CD4-positive, alpha-beta T cell treated with Interleukin-12 subunit alpha and Interleukin-12 subunit beta, for 1 hour (primary cell): ENCODE results near the gene NOMO2.
"Not testable (repeated sequence)": the region's sequence is repeated elsewhere in the genome, so short reads cannot be mapped to it uniquely, and the experiment has no call there.

Experiments used
- DNase-seq: peaks from one replicate; pipeline ENCODE4 v3.0.0-alpha.2; 2020

Gene NOMO2

GRCh38 chr16:18575945-18576344, 14.0 kb upstream of the NOMO2 start:
- DNase-seq: not testable (repeated sequence)

- DNase-seq: not testable (repeated sequence)
Observed at GRCh38 chr16:18575298-18575917, 13.5 kb upstream of the NOMO2 start.

- not testable (repeated sequence) for DNase-seq
Observed at GRCh38 chr16:18573887-18574286, 12.0 kb upstream of the NOMO2 start.

GRCh38 chr16:18572973-18573372, 11.1 kb upstream of the NOMO2 start:
- not testable (repeated sequence) for DNase-seq

GRCh38 chr16:18571307-18571850, 9.5 kb upstream of the NOMO2 start:
- not testable (repeated sequence) for DNase-seq

GRCh38 chr16:18570529-18571306, 8.8 kb upstream of the NOMO2 start:
- not testable (repeated sequence) for DNase-seq

GRCh38 chr16:18560416-18561220, 1.3 kb downstream of the NOMO2 start:
- DNase-seq: not testable (repeated sequence)

- DNase-seq: not testable (repeated sequence)
Observed at GRCh38 chr16:18553671-18554070, 8.2 kb downstream of the NOMO2 start.

- not testable (repeated sequence) for DNase-seq
Observed at GRCh38 chr16:18547382-18547781, 14.5 kb downstream of the NOMO2 start.

GRCh38 chr16:18546853-18547252, 15.0 kb downstream of the NOMO2 start:
- not testable (repeated sequence) for DNase-seq

- DNase-seq: not testable (repeated sequence)
Observed at GRCh38 chr16:18544232-18545081, 17.4 kb downstream of the NOMO2 start.

GRCh38 chr16:18541912-18542311, 20.0 kb downstream of the NOMO2 start:
- DNase-seq: not testable (repeated sequence)

GRCh38 chr16:18537004-18537403, 24.9 kb downstream of the NOMO2 start:
- DNase-seq: not testable (repeated sequence)

GRCh38 chr16:18535519-18536168, 26.3 kb downstream of the NOMO2 start:
- not testable (repeated sequence) for DNase-seq

- not testable (repeated sequence) for DNase-seq
Observed at GRCh38 chr16:18534308-18534707, 27.6 kb downstream of the NOMO2 start.

- DNase-seq: not testable (repeated sequence)
Observed at GRCh38 chr16:18531323-18531722, 30.6 kb downstream of the NOMO2 start.

- not testable (repeated sequence) for DNase-seq
Observed at GRCh38 chr16:18530329-18530728, 31.6 kb downstream of the NOMO2 start.

- not testable (repeated sequence) for DNase-seq
Observed at GRCh38 chr16:18526547-18526946, 35.4 kb downstream of the NOMO2 start.

- not testable (repeated sequence) for DNase-seq
Observed at GRCh38 chr16:18525882-18526482, 35.9 kb downstream of the NOMO2 start.

- not testable (repeated sequence) for DNase-seq
Observed at GRCh38 chr16:18522637-18523036, 39.3 kb downstream of the NOMO2 start.
